Neural progenitor cell (in vitro differentiated cells): ENCODE data around the gene GPRC5D.

Source experiments
- EZH2 ChIP-seq: fragments of 200-600 bp; sonication (generic); IDR thresholded peaks from 2 replicates; pipeline ENCODE4 v1.6.1; 2017; ENCODE audit warnings: antibody characterized with exemption, mild to moderate bottlenecking, moderate library complexity
- EZH2phosphoT487 ChIP-seq: fragments of 200-600 bp; sonication (generic); IDR thresholded peaks from 2 replicates; pipeline ENCODE4 v1.6.1; 2017; ENCODE audit warnings: antibody characterized with exemption
- TF ChIP-seq, protein P1 (sequence below): fragments of 200-600 bp; sonication (generic); IDR thresholded peaks from 2 replicates; pipeline ENCODE4 v1.5.1; 2017; ENCODE audit warnings: antibody characterized with exemption, mild to moderate bottlenecking

- TF ChIP-seq, protein P1, sequence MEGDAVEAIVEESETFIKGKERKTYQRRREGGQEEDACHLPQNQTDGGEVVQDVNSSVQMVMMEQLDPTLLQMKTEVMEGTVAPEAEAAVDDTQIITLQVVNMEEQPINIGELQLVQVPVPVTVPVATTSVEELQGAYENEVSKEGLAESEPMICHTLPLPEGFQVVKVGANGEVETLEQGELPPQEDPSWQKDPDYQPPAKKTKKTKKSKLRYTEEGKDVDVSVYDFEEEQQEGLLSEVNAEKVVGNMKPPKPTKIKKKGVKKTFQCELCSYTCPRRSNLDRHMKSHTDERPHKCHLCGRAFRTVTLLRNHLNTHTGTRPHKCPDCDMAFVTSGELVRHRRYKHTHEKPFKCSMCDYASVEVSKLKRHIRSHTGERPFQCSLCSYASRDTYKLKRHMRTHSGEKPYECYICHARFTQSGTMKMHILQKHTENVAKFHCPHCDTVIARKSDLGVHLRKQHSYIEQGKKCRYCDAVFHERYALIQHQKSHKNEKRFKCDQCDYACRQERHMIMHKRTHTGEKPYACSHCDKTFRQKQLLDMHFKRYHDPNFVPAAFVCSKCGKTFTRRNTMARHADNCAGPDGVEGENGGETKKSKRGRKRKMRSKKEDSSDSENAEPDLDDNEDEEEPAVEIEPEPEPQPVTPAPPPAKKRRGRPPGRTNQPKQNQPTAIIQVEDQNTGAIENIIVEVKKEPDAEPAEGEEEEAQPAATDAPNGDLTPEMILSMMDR = no peak
- TF ChIP-seq EZH2 (no peak), EZH2phosphoT487 (no peak)
These were observed 60.1 kb downstream of the GPRC5D start for GRCh38 chr12:12891881-12892355.
